Parietal lobe (tissue), 1 donor: ENCODE measurements around the gene TMEM252. TPM values are rescaled to one million over a fixed set of nuclear protein-coding genes. Genes with fewer than 3 reads are reported as not detected.

ENCODE experiments used
- total RNA-seq: library from RNA; depleted of rRNA; stranded (reverse); fragments of >200 nt; gene quantifications from one replicate; pipeline ENCODE4 v1.2.3, GENCODE V29; 2014

TMEM252 gene
- total RNA-seq, result not detected

GRCh38 chr9:68540712-68541535, at the start of gene TMEM252:
TSS of gene TMEM252 (minus strand) at chr9:68540883. CDS start at chr9:68540814, 69 bp downstream.

Other genes with a start within 250 kb of the TMEM252 start
- not detected for gene FOXD4L3, start 238.0 kb downstream of the TMEM252 start, total RNA-seq
- gene PGM5, start 184.3 kb downstream of the TMEM252 start, total RNA-seq, result 1.6 TPM
- 7.8 TPM for gene PIP5K1B, start 164.4 kb upstream of the TMEM252 start, total RNA-seq